Measurements from ENCODE around the gene TTC6. TPM values are rescaled to one million over a fixed set of nuclear protein-coding genes. Genes with fewer than 3 reads are reported as not detected.

Gene TTC6
- total and polyA plus RNA-seq, 12 donors, result 0.72 TPM; not detected in 11

DNA sequence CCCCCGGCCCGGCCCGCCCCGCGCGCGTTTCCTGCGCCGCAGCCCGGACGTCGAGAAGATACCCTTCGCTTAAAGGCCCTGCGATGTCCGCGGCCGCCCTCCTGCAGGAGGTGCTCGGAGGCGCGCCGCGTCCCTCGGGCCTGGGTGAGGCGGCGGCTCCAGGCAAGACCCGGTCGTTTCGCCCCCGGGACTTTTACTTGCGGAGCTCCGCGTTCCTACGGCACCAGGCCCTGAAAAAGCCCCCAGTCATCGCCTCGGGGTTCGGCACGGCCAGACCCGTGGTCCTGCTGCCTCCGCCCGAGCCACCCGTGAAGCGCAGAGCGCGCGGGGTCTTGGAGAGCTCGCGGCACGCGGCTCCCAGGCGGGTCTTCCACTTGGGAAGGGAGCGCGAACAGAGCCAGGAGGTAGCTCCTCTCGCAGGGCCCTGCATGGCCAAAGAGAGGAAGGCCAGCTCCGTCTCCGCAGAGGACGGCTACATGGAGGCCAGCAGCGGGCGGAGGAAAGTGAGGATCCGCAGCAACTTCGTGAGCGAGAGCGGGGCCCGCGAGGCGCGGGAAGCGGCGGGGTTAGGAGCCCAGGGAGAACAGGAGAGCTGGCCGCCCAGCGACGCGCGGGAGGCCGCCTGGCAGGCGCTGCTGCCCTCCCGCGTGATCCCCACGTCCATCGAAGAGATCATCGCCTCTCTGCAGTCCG lies 26.9 kb downstream of the TTC6 start:
- no peak for DNase-seq
- no peaks in the 10 kb centered on the region for H3K9me3 ChIP-seq (replicated peaks in 1 of 3)
- no peak overlapping the region for H3K27ac ChIP-seq
- peaks cover 29% of the 10 kb centered on the region for H3K27me3 ChIP-seq
- no peaks in the 10 kb centered on the region for H3K36me3 ChIP-seq (replicated peaks in 1 of 2)
- TF ChIP-seq POLR2A (IDR thresholded peaks at IDR 0.05) (no peak), CTCF (IDR thresholded peaks at IDR 0.05) (no peak)
- H3K4me1 ChIP-seq (replicated peaks in 1 of 2), result no peaks in the 10 kb centered on the region
- peak overlapping the region in 1 of 4 donors; percentile 15 for H3K4me3 ChIP-seq
- intact Hi-C loops (cut with DNase I), result no loop called here
- 5 to 14% (median 7%) methylated on average over 11 to 81 of the region's 81 CpGs for WGBS, 4 donors

DNA sequence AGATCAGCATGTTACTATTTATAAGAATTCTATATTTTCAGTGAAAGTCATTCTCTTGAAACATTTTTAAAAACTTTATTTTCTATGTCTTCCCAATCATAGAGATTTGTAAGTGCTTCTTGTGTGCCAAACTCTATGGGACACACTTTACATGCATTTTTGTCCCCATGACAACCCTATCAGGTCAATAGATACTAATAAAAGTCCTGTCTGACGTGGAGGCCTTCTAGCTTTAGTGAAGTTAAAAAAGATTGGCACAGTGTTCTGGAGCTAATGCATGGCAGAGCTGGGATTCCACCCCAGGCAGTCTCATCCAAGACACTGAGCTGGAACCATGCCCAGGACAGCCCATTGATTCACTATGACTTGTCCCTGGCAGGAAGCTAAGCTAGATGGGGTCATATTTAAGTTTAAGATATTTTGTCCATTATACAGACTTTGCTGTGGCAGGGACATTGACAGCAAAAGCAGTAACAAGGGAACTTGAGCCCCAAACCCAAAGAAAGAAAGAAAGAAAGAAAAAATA lies 28.1 kb downstream of the TTC6 start:
- peak in 1 of 7 donors; percentile 24 for DNase-seq
- no peak overlapping the region for H3K27ac ChIP-seq
- 46 to 69% (median 57%) methylated on average over 1 of the region's 1 CpG for WGBS, 4 donors
- TF ChIP-seq POLR2A (IDR thresholded peaks at IDR 0.05) (no peak), CTCF (IDR thresholded peaks at IDR 0.05) (no peak)
- no peak overlapping the region for H3K4me3 ChIP-seq
- H3K36me3 ChIP-seq (replicated peaks in 1 of 2), result no peaks in the 10 kb centered on the region
- H3K27me3 ChIP-seq, result peaks cover 29% of the 10 kb centered on the region
- H3K9me3 ChIP-seq (replicated peaks in 1 of 3), result no peaks in the 10 kb centered on the region
- intact Hi-C loops (cut with DNase I), result no loop called here
- no peaks in the 10 kb centered on the region for H3K4me1 ChIP-seq (replicated peaks in 1 of 2)

- no peak for DNase-seq
- no peak overlapping the region for H3K4me3 ChIP-seq
- H3K36me3 ChIP-seq (replicated peaks in 1 of 2), result no peaks in the 10 kb centered on the region
- TF ChIP-seq POLR2A (IDR thresholded peaks at IDR 0.05), result no peak
- no peak for TF ChIP-seq CTCF (IDR thresholded peaks at IDR 0.05)
- H3K27me3 ChIP-seq, result peaks cover 29% of the 10 kb centered on the region
- no peak overlapping the region for H3K27ac ChIP-seq
- 90 to 97% (median 96%) methylated on average over 1 of the region's 1 CpG for WGBS, 4 donors
- no peaks in the 10 kb centered on the region for H3K9me3 ChIP-seq (replicated peaks in 1 of 3)
- intact Hi-C loops (cut with DNase I), result no loop called here
- H3K4me1 ChIP-seq (replicated peaks in 1 of 2), result no peaks in the 10 kb centered on the region
Measured at GRCh38 chr14:37623971-37624370, 28.5 kb downstream of the TTC6 start.

DNA sequence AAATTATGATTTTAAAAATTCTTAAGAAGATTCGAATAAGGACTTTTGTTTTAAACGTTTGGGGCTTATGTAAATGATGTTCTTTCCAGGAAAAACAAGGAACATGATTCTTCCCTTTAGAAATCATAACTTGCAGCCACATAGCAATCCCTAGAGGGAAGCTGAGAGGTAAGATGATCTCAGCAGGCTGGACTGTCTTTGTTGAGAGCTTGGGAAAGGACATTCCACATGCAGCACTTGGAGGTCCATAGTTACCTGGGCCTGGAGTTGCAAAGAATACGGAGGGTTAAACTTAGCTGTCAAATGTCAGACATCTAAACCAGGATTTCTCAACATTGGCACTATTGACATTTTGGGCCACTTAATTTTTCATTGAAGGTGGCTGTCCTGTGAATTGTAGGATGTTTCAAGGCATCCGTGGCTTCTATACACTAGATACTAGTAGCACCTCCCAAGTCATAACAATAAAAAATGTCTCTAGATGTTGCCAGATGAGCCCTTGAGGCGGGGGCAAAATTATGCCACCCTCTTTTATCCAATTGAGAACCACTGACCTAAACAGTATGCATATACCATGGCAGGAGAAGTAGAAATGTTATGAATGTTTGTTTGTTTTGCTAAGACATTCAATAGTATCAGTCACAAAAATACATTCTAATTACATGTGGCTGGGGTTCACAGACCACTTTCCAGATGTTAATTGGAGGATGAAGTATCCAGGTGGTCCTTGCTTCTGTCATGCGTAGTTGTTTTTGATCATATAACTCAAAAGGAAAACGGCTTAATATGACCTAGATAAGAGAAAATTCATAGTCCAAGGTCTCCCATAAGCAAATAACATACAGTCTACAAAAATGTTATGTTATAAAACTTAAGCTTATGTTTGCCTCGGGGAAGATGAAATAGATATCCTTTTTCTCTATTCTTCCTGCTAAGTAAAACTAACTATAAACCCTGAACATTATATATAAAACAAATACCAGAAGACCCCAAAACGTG lies 30.5 kb downstream of the TTC6 start:
- DNase-seq, result no peak
- intact Hi-C loops (cut with DNase I), result no loop called here
- Histone ChIP-seq H3K9me3 (replicated peaks in 1 of 3) (no peaks in the 10 kb centered on the region), H3K27me3 (peaks cover 29% of the 10 kb centered on the region), H3K27ac (no peak overlapping the region), H3K36me3 (replicated peaks in 1 of 2) (no peaks in the 10 kb centered on the region), H3K4me3 (no peak overlapping the region), H3K4me1 (replicated peaks in 1 of 2) (no peaks in the 10 kb centered on the region)
- WGBS, 4 donors, result 59 to 64% (median 61%) methylated on average over 9 of the region's 9 CpGs
- TF ChIP-seq POLR2A (IDR thresholded peaks at IDR 0.05), result no peak
- no peak for TF ChIP-seq CTCF (IDR thresholded peaks at IDR 0.05)
